ENCODE data around the gene SRRM2. TPM values are rescaled to one million over a fixed set of nuclear protein-coding genes. Genes with fewer than 3 reads are reported as not detected.

SRRM2 gene
- total and polyA plus RNA-seq, 2 experiments from 2014 or later = 42.6 to 202 TPM

GRCh38 chr16:2738615-2739014, 13.8 kb upstream of the SRRM2 start:
- Histone ChIP-seq H3K27ac (no peak overlapping the region), H2AFZ (no peak overlapping the region), H3F3A (ENCODE audit: insufficient read depth) (no peaks in the 10 kb centered on the region), H3K9me3 (ENCODE audit: low read depth) (no peaks in the 10 kb centered on the region), H3K4me1 (ENCODE audit: insufficient read depth) (no peaks in the 10 kb centered on the region), H3K4me3 (no peak overlapping the region), H3K9ac (no peak overlapping the region), H3K27me3 (replicated peaks; ENCODE audit: insufficient read depth) (no peaks in the 10 kb centered on the region), H3K9me2 (ENCODE audit: insufficient read depth) (no peaks in the 10 kb centered on the region), H3K36me3 (ENCODE audit: low read depth) (no peaks in the 10 kb centered on the region), H4K20me1 (ENCODE audit: insufficient read depth) (no peaks in the 10 kb centered on the region), H3K79me2 (ENCODE audit: insufficient read depth) (no peaks in the 10 kb centered on the region), H3K4me2 (ENCODE audit: unreplicated experiment) (no peak overlapping the region)
- DNase-seq = no peak
- WGBS, 2 experiments (ENCODE audit: low coverage in 1 of 2, low lambda C conversion rate in 2 of 2, missing lambda C conversion rate in 2 of 2) = 48 to 76% methylated on average over 3 to 5 of the region's 5 CpGs
- no peak for TF ChIP-seq EZH2 (IDR thresholded peaks at IDR 0.05; ENCODE audit: insufficient read depth, poor library complexity, severe bottlenecking)
- no peak for TF ChIP-seq EZH2phosphoT487 (IDR thresholded peaks at IDR 0.05; ENCODE audit: insufficient read depth, low read depth)
- in situ Hi-C loops (cut with MboI) = no loop called here

- DNase-seq = no peak
- H3K4me3 ChIP-seq = no peak overlapping the region
- in situ Hi-C loops (cut with MboI) = no loop called here
- H3K27ac ChIP-seq = no peak overlapping the region
- H4K20me1 ChIP-seq (ENCODE audit: insufficient read depth) = no peaks in the 10 kb centered on the region
- H3K9me2 ChIP-seq (ENCODE audit: insufficient read depth) = no peaks in the 10 kb centered on the region
- TF ChIP-seq EZH2phosphoT487 (IDR thresholded peaks at IDR 0.05; ENCODE audit: insufficient read depth, low read depth) (no peak), EZH2 (IDR thresholded peaks at IDR 0.05; ENCODE audit: insufficient read depth, poor library complexity, severe bottlenecking) (no peak)
- H3K9me3 ChIP-seq (ENCODE audit: low read depth) = no peaks in the 10 kb centered on the region
- no peaks in the 10 kb centered on the region for H3K36me3 ChIP-seq (ENCODE audit: low read depth)
- no peaks in the 10 kb centered on the region for H3F3A ChIP-seq (ENCODE audit: insufficient read depth)
- no peak overlapping the region for H2AFZ ChIP-seq
- H3K27me3 ChIP-seq (replicated peaks; ENCODE audit: insufficient read depth) = no peaks in the 10 kb centered on the region
- H3K4me1 ChIP-seq (ENCODE audit: insufficient read depth) = no peaks in the 10 kb centered on the region
- no peak overlapping the region for H3K9ac ChIP-seq
- H3K79me2 ChIP-seq (ENCODE audit: insufficient read depth) = no peaks in the 10 kb centered on the region
- H3K4me2 ChIP-seq (ENCODE audit: unreplicated experiment) = no peak overlapping the region
- WGBS, 2 experiments (ENCODE audit: low coverage in 1 of 2, low lambda C conversion rate in 2 of 2, missing lambda C conversion rate in 2 of 2) = 51 to 52% methylated on average over 7 to 8 of the region's 8 CpGs
Observed at GRCh38 chr16:2739625-2740430, 12.6 kb upstream of the SRRM2 start.

GRCh38 chr16:2740476-2740875, 12.0 kb upstream of the SRRM2 start:
- TF ChIP-seq EZH2 (IDR thresholded peaks at IDR 0.05; ENCODE audit: insufficient read depth, poor library complexity, severe bottlenecking) = no peak
- no peak for TF ChIP-seq EZH2phosphoT487 (IDR thresholded peaks at IDR 0.05; ENCODE audit: insufficient read depth, low read depth)
- no peak overlapping the region for H3K4me2 ChIP-seq (ENCODE audit: unreplicated experiment)
- in situ Hi-C loops (cut with MboI) = no loop called here
- no peak overlapping the region for H2AFZ ChIP-seq
- no peaks in the 10 kb centered on the region for H3F3A ChIP-seq (ENCODE audit: insufficient read depth)
- no peaks in the 10 kb centered on the region for H3K27me3 ChIP-seq (replicated peaks; ENCODE audit: insufficient read depth)
- no peak overlapping the region for H3K4me3 ChIP-seq
- no peak overlapping the region for H3K9ac ChIP-seq
- H3K4me1 ChIP-seq (ENCODE audit: insufficient read depth) = no peaks in the 10 kb centered on the region
- no peaks in the 10 kb centered on the region for H3K36me3 ChIP-seq (ENCODE audit: low read depth)
- H4K20me1 ChIP-seq (ENCODE audit: insufficient read depth) = no peaks in the 10 kb centered on the region
- H3K9me3 ChIP-seq (ENCODE audit: low read depth) = no peaks in the 10 kb centered on the region
- no peak for DNase-seq
- H3K9me2 ChIP-seq (ENCODE audit: insufficient read depth) = no peaks in the 10 kb centered on the region
- 71 to 72% methylated on average over 6 of the region's 6 CpGs for WGBS, 2 experiments (ENCODE audit: low coverage in 1 of 2, low lambda C conversion rate in 2 of 2, missing lambda C conversion rate in 2 of 2)
- H3K27ac ChIP-seq = no peak overlapping the region
- no peaks in the 10 kb centered on the region for H3K79me2 ChIP-seq (ENCODE audit: insufficient read depth)

DNA sequence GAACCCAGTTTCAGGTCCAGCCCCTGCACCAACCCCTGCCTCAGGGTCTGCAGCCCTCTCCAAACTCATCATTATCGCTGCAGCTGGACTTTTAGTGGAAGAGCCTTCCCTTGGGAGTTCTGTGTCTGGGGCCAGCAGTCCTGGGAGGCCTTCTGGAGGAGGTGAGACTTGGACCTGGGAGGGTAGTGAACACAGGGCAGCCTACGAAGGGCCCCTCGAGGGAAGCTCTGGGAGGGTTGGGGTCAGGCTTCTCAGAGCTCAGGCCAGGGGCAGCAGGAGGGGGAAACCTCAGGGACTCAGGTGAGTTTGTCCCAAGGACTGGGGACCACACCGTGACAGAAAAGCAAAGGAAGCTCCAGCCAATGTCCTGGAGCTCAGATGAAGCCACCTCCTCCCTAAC, 11.3 kb upstream of the SRRM2 start:
- H3K4me3 ChIP-seq = no peak overlapping the region
- no peaks in the 10 kb centered on the region for H3K36me3 ChIP-seq (ENCODE audit: low read depth)
- 75 to 85% methylated on average over 4 of the region's 4 CpGs for WGBS, 2 experiments (ENCODE audit: low coverage in 1 of 2, low lambda C conversion rate in 2 of 2, missing lambda C conversion rate in 2 of 2)
- H3K9me3 ChIP-seq (ENCODE audit: low read depth) = no peaks in the 10 kb centered on the region
- in situ Hi-C loops (cut with MboI) = no loop called here
- DNase-seq = no peak
- H3F3A ChIP-seq (ENCODE audit: insufficient read depth) = no peaks in the 10 kb centered on the region
- no peak overlapping the region for H3K4me2 ChIP-seq (ENCODE audit: unreplicated experiment)
- no peak overlapping the region for H3K9ac ChIP-seq
- TF ChIP-seq EZH2 (IDR thresholded peaks at IDR 0.05; ENCODE audit: insufficient read depth, poor library complexity, severe bottlenecking) (no peak), EZH2phosphoT487 (IDR thresholded peaks at IDR 0.05; ENCODE audit: insufficient read depth, low read depth) (no peak)
- no peaks in the 10 kb centered on the region for H3K9me2 ChIP-seq (ENCODE audit: insufficient read depth)
- H2AFZ ChIP-seq = no peak overlapping the region
- no peaks in the 10 kb centered on the region for H3K79me2 ChIP-seq (ENCODE audit: insufficient read depth)
- no peaks in the 10 kb centered on the region for H3K4me1 ChIP-seq (ENCODE audit: insufficient read depth)
- H4K20me1 ChIP-seq (ENCODE audit: insufficient read depth) = no peaks in the 10 kb centered on the region
- H3K27me3 ChIP-seq (replicated peaks; ENCODE audit: insufficient read depth) = no peaks in the 10 kb centered on the region
- no peak overlapping the region for H3K27ac ChIP-seq

Data from GM23248 (cell line).